K562 (cell line): ENCODE data around the gene ZP1.

Experiments used
- BDP1 ChIP-seq: IDR thresholded peaks from 3 replicates; pipeline ENCODE4 v1.6.1; 2011; ENCODE audit not compliant: insufficient read length, insufficient read depth
- CEBPB ChIP-seq: fragments of 450-650 bp; IDR thresholded peaks from 2 replicates; pipeline ENCODE4 v1.6.1; 2016; ENCODE audit warnings: missing genetic modification characterization, missing compliant biosample characterization
- HMG20B ChIP-seq: fragments of 250-450 bp; sonication (Bioruptor Pico); IDR thresholded peaks from 2 replicates; pipeline ENCODE4 v1.5.0; 2021; ENCODE audit warnings: mild to moderate bottlenecking
- TF ChIP-seq, protein P1 (sequence below), 3 experiments: IDR thresholded peaks in 2 of 3; conservative IDR thresholded peaks in 1 of 3; 2 replicates each; pipeline ENCODE4 v1.5.1; 2011 to 2012; ENCODE audit warnings: low read length in 3 of 3, mild to moderate bottlenecking in 3 of 3, control low read depth in 2 of 3, improper control_type of control experiment in 1 of 3, inconsistent platforms in 1 of 3, low read depth in 1 of 3, mixed read lengths in 1 of 3, moderate library complexity in 1 of 3; ENCODE audit not compliant: insufficient read depth in 2 of 3

DNA sequence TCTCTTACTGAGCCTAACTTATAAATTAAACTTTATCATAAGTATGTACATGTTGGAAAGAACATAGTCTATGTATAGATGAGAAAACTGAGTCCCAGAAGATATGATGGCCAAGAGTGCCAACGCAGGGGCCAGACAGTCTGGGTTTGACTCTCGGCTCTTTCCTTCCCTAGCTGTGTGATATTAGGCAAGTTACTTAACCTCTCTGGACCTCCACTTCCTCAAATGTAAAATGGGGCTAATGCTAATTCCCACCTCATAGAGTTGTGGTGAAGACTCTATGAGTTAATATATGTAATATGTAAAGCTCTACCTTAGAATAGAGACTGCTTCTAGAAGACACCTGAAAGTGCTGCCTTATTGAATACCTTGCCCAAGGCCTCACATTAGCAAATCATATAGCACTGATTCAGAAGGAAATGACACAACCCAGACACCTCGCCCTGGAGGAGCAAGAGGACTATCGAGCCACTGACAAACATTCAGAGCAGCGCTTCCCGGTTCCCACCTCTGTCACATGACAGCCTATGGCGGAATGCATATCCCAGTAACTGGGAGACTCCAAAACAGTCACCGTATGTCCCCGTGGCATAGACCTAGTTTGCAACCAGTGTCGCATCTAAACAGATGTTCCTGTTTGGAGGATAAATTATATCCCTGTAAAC, 36.7 kb upstream of the ZP1 start:
- TF ChIP-seq CEBPB (tag): no peak
- TF ChIP-seq BDP1: no peak
- TF ChIP-seq, protein P1, sequence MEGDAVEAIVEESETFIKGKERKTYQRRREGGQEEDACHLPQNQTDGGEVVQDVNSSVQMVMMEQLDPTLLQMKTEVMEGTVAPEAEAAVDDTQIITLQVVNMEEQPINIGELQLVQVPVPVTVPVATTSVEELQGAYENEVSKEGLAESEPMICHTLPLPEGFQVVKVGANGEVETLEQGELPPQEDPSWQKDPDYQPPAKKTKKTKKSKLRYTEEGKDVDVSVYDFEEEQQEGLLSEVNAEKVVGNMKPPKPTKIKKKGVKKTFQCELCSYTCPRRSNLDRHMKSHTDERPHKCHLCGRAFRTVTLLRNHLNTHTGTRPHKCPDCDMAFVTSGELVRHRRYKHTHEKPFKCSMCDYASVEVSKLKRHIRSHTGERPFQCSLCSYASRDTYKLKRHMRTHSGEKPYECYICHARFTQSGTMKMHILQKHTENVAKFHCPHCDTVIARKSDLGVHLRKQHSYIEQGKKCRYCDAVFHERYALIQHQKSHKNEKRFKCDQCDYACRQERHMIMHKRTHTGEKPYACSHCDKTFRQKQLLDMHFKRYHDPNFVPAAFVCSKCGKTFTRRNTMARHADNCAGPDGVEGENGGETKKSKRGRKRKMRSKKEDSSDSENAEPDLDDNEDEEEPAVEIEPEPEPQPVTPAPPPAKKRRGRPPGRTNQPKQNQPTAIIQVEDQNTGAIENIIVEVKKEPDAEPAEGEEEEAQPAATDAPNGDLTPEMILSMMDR (IDR thresholded peaks at IDR 0.05 in 2 of 3, conservative IDR thresholded peaks at IDR 0.05 in 1 of 3; ENCODE audit: insufficient read depth in 2 of 3, low read depth in 1 of 3, low read length in 3 of 3): no peak
- TF ChIP-seq HMG20B: no peak
